ENCODE measurements around the gene RNU7-1.

GRCh38 chr12:6977653-6978052 is 34.0 kb downstream of the RNU7-1 start:
- TF ChIP-seq POLR2A (IDR thresholded peaks at IDR 0.05) (no peak), CTCF (IDR thresholded peaks at IDR 0.05 in 8 of 11, conservative IDR thresholded peaks at IDR 0.05 in 3 of 11) (no peak), POLR2AphosphoS5 (IDR thresholded peaks at IDR 0.05) (no peak)

Measured in spleen (tissue), 7 donors.